GM21381 (cell line): ENCODE data around the gene SLC25A51.

ENCODE experiments used
- ATAC-seq: cut with Tn5 transposase; IDR thresholded peaks from one replicate; pipeline ENCODE4 v1.9.1; 2021; ENCODE audit warnings: mild to moderate bottlenecking, moderate library complexity; ENCODE audit not compliant: unreplicated experiment

The SLC25A51 gene

DNA sequence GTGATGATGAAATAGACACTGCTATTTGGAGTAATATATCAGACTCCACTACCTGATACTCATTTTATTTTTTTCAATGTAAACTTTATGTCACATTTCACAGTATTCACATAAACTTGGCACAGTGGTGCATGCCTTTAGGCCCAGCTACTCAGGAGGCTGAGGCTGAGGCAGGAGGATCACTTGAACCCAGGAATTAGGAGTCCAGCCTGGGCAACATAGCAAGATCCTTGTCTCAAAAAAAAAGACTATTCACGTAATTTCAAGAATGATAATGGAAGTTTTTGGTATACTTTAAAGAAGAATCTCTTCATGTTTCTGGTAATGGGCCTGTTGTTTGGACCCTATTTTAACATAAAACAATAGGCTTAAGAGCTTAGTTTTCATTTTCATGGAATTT lies 47.4 kb downstream of the SLC25A51 start:
- no peak for ATAC-seq

DNA sequence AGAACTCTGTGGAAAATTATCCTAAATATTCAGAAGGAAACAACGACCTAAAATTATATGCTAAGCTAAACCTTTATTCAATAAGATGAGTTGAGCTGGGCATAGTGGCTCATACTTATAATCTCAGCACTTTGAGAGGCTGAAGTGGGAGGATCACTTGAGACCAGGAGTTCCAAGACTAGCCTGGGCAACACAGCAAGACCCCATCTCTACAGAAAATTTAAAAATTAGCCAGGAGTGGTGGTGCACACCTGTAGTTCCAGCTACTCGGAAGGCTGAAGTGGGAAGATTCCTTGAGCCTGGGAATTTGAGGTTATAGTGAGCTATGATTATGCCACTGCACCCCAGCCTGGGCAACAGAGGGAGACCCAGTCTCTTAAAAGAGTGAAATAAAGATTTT lies 51.7 kb downstream of the SLC25A51 start:
- ATAC-seq: no peak

- no peak for ATAC-seq
Observed at GRCh38 chr9:37840560-37841194, 63.2 kb downstream of the SLC25A51 start.

- no peak for ATAC-seq
Observed at GRCh38 chr9:37839496-37840461, 64.1 kb downstream of the SLC25A51 start.
